CD14-positive monocyte (primary cell): ENCODE results near the gene MXD4. TPM values are rescaled to one million over a fixed set of nuclear protein-coding genes. Genes with fewer than 3 reads are reported as not detected.

Experiments
- DNase-seq, 3 donors: peaks; one replicate each; pipeline ENCODE4 v3.0.0-alpha.2; 2011 to 2022
- H2AFZ ChIP-seq: 2 replicates; pipeline ENCODE4 v1.6.0; 2012; ENCODE audit warnings: mild to moderate bottlenecking, low read depth, low read length, inconsistent platforms; ENCODE audit not compliant: insufficient read depth, poor library complexity, severe bottlenecking
- H3K27ac ChIP-seq, 2 donors: 1 replicate in 1 of 2; 2 replicates in 1 of 2; pipeline ENCODE4 v1.5.1; 2012 to 2013; ENCODE audit warnings: low read length in 2 of 2, control low read depth in 1 of 2, inconsistent platforms in 1 of 2, low read depth in 1 of 2, mild to moderate bottlenecking in 1 of 2
- H3K27me3 ChIP-seq, 2 donors: one replicate each; pipeline versions ENCODE4 v1.6.0 to v1.6.1; 2011 to 2013; ENCODE audit warnings: low read length in 2 of 2; ENCODE audit not compliant: control insufficient read depth in 2 of 2, insufficient read depth in 2 of 2
- H3K36me3 ChIP-seq, 2 donors: replicated peaks in 1 of 2; 1 replicate in 1 of 2; 2 replicates in 1 of 2; pipeline versions ENCODE4 v1.5.1 to v1.6.1; 2012 to 2013; ENCODE audit warnings: low read length in 2 of 2, control low read depth in 1 of 2, inconsistent platforms in 1 of 2, mild to moderate bottlenecking in 1 of 2; ENCODE audit not compliant: insufficient read depth in 2 of 2, control insufficient read depth in 1 of 2
- H3K4me1 ChIP-seq, 2 donors: 1 replicate in 1 of 2; 2 replicates in 1 of 2; pipeline versions ENCODE4 v1.5.1 to v1.6.1; 2012 to 2013; ENCODE audit warnings: low read length in 2 of 2, control low read depth in 1 of 2, inconsistent platforms in 1 of 2, mild to moderate bottlenecking in 1 of 2, moderate library complexity in 1 of 2; ENCODE audit not compliant: insufficient read depth in 2 of 2, control insufficient read depth in 1 of 2
- H3K4me2 ChIP-seq: replicated peaks from 2 replicates; pipeline ENCODE3; 2012; ENCODE audit warnings: low read length, moderate library complexity, mild to moderate bottlenecking; ENCODE audit not compliant: poor library complexity, severe bottlenecking; ENCODE audit errors: extremely low read depth
- H3K4me3 ChIP-seq, 3 experiments: fragments of 200-600 bp in 1 of 3; sonication (generic) in 1 of 3; replicated peaks in 1 of 3; 1 replicate in 2 of 3; 2 replicates in 1 of 3; pipeline ENCODE4 v1.5.1; 2011 to 2013; ENCODE audit warnings: low read length in 3 of 3, mild to moderate bottlenecking in 3 of 3, control low read depth in 2 of 3, low read depth in 2 of 3, inconsistent platforms in 1 of 3, moderate library complexity in 1 of 3
- H3K79me2 ChIP-seq: 2 replicates; pipeline ENCODE4 v1.6.0; 2012; ENCODE audit warnings: mild to moderate bottlenecking, control low read depth, inconsistent platforms, low read length, moderate library complexity; ENCODE audit not compliant: insufficient read depth
- H3K9ac ChIP-seq: 2 replicates; pipeline ENCODE4 v1.6.0; 2017; ENCODE audit warnings: low read length, mild to moderate bottlenecking; ENCODE audit not compliant: insufficient read depth, poor library complexity, severe bottlenecking
- H3K9me3 ChIP-seq, 2 donors: replicated peaks in 1 of 2; 1 replicate in 1 of 2; 2 replicates in 1 of 2; pipeline versions ENCODE4 v1.5.1 to v1.6.1; 2012 to 2013; ENCODE audit warnings: low read length in 2 of 2, control low read depth in 1 of 2; ENCODE audit not compliant: control insufficient read depth in 1 of 2, insufficient read depth in 1 of 2
- H4K20me1 ChIP-seq: 2 replicates; pipeline ENCODE4 v1.6.0; 2012; ENCODE audit warnings: mild to moderate bottlenecking, low read length, control low read depth, moderate library complexity; ENCODE audit not compliant: insufficient read depth
- H3K27ac Mint-ChIP-seq, 7 donors: one replicate each; pipeline ENCODE4 v1.8.0; 2020; ENCODE audit warnings: mild to moderate bottlenecking in 7 of 7, mixed read lengths in 7 of 7, moderate library complexity in 6 of 7, inconsistent platforms in 2 of 7
- H3K27me3 Mint-ChIP-seq, 3 donors: one replicate each; pipeline ENCODE4 v1.8.0; 2021 to 2022; ENCODE audit warnings: low read depth in 3 of 3, mild to moderate bottlenecking in 3 of 3, mixed read lengths in 3 of 3, moderate library complexity in 3 of 3, inconsistent platforms in 1 of 3
- H3K36me3 Mint-ChIP-seq, 2 donors: one replicate each; pipeline ENCODE4 v1.8.0; 2020; ENCODE audit warnings: mixed read lengths in 2 of 2, inconsistent platforms in 1 of 2, mild to moderate bottlenecking in 1 of 2
- H3K4me1 Mint-ChIP-seq: one replicate; pipeline ENCODE4 v1.8.0; 2020; ENCODE audit warnings: mild to moderate bottlenecking, mixed read lengths
- H3K4me3 Mint-ChIP-seq, 2 donors: one replicate each; pipeline ENCODE4 v1.8.0; 2020; ENCODE audit warnings: mild to moderate bottlenecking in 2 of 2, mixed read lengths in 2 of 2, moderate library complexity in 1 of 2
- H3K9me3 Mint-ChIP-seq, 7 donors: one replicate each; pipeline ENCODE4 v1.8.0; 2020 to 2022; ENCODE audit warnings: mixed read lengths in 7 of 7, mild to moderate bottlenecking in 6 of 7, moderate library complexity in 6 of 7, inconsistent platforms in 2 of 7
- CTCF ChIP-seq: fragments of 200-600 bp; IDR thresholded peaks from one replicate; pipeline ENCODE4 v1.8.0; 2022; ENCODE audit warnings: antibody characterized with exemption, mild to moderate bottlenecking
- WGBS: methylation state at CpG from one replicate; pipeline ENCODE4 v1.1.5; 2013; ENCODE audit warnings: missing lambda C conversion rate; ENCODE audit not compliant: insufficient coverage; 5-methylcytosine and 5-hydroxymethylcytosine counted together
- intact Hi-C, 2 donors: fragments of 100-400 bp; cut with micrococcal nuclease; formaldehyde crosslinking; loops; one replicate each; pipeline versions ENCODE4 v1.15.0 to v1.15.1; 2023
- polyA plus RNA-seq, 3 donors: library from polyadenylated mRNA; depleted of rRNA in 1 of 3; unstranded in 2 of 3; stranded (reverse) in 1 of 3; fragments of 300-500 nt in 2 of 3; fragments of >200 nt in 1 of 3; fragmentation: Illumina TruSeq in 2 of 3; gene quantifications; 1 replicate in 2 of 3; 2 replicates in 1 of 3; pipeline ENCODE4 v1.2.3, GENCODE V29; 2012 to 2021

MXD4 gene
- polyA plus RNA-seq, 3 donors, result 24.5 to 39.4 (median 35.9) TPM

- WGBS, result 100% methylated on average over 1 of the region's 9 CpGs
Measured at GRCh38 chr4:2287594-2287915, 25.6 kb upstream of the MXD4 start.

GRCh38 chr4:2286904-2287593 is 25.1 kb upstream of the MXD4 start:
- Histone ChIP-seq H3K9me3 (no peaks in the 10 kb centered on the region), H3K9ac (no peak overlapping the region), H4K20me1 (no peaks in the 10 kb centered on the region), H3K79me2 (no peaks in the 10 kb centered on the region), H3K36me3 (no peaks in the 10 kb centered on the region), H3K4me3 (no peak overlapping the region), H3K4me2 (no peak overlapping the region), H3K27ac (no peak overlapping the region), H2AFZ (no peak overlapping the region), H3K4me1 (peaks cover 5 to 8% of the 10 kb centered on the region in 2 donors), H3K27me3 (peaks cover 0 to 6% of the 10 kb centered on the region in 2 donors)
- Mint-ChIP-seq H3K27me3 (peaks cover 9 to 15% (median 10%) of the 10 kb centered on the region in 3 donors), H3K36me3 (no peaks in the 10 kb centered on the region), H3K9me3 (peaks cover 0 to 3% (median 0%) of the 10 kb centered on the region in 7 donors), H3K4me1 (peaks cover 11% of the 10 kb centered on the region), H3K4me3 (no peak overlapping the region), H3K27ac (peak overlapping the region in 1 of 7 donors; percentile 15)
- TF ChIP-seq CTCF, result no peak
- intact Hi-C loops, result no loop called here
- no peak for DNase-seq
- 90% methylated on average over 16 of the region's 19 CpGs for WGBS

More at GRCh38 chr4:2287594-2287915, 25.6 kb upstream of the MXD4 start:
- Histone ChIP-seq H3K9ac (no peak overlapping the region), H3K79me2 (no peaks in the 10 kb centered on the region), H3K4me2 (no peak overlapping the region), H3K4me3 (no peak overlapping the region), H3K36me3 (no peaks in the 10 kb centered on the region), H3K27me3 (peaks cover 0 to 9% of the 10 kb centered on the region in 2 donors), H3K9me3 (no peaks in the 10 kb centered on the region), H2AFZ (no peak overlapping the region), H3K27ac (no peak overlapping the region), H3K4me1 (peaks cover 5 to 8% of the 10 kb centered on the region in 2 donors), H4K20me1 (no peaks in the 10 kb centered on the region)
- H3K36me3 Mint-ChIP-seq, result no peaks in the 10 kb centered on the region
- peaks cover 8% of the 10 kb centered on the region for H3K4me1 Mint-ChIP-seq
- peaks cover 8 to 18% (median 12%) of the 10 kb centered on the region in 3 donors for H3K27me3 Mint-ChIP-seq
- no peak overlapping the region for H3K4me3 Mint-ChIP-seq
- no peak for TF ChIP-seq CTCF
- no peak overlapping the region for H3K27ac Mint-ChIP-seq
- no peak for DNase-seq
- no peaks in the 10 kb centered on the region for H3K9me3 Mint-ChIP-seq
- intact Hi-C loops, result no loop called here
